GM12891 (cell line): ENCODE data around the gene KLHL20.

Experiments used
- PAX5 ChIP-seq: IDR thresholded peaks from 2 replicates; pipeline ENCODE4 v1.6.1; 2011; ENCODE audit warnings: low read length, moderate library complexity, mild to moderate bottlenecking; ENCODE audit not compliant: insufficient read depth, severe bottlenecking
- POLR2A ChIP-seq: IDR thresholded peaks from 2 replicates; pipeline ENCODE4 v1.6.1; 2011; ENCODE audit warnings: low read depth, low read length, control low read depth
- POLR2AphosphoS5 ChIP-seq: IDR thresholded peaks from 2 replicates; pipeline ENCODE4 v1.6.1; 2011; ENCODE audit warnings: low read depth, low read length, control low read depth
- SPI1 ChIP-seq: IDR thresholded peaks from 2 replicates; pipeline ENCODE4 v1.6.1; 2011; ENCODE audit warnings: low read depth, low read length, control low read depth
- TAF1 ChIP-seq: IDR thresholded peaks from 2 replicates; pipeline ENCODE4 v1.6.1; 2011; ENCODE audit warnings: low read depth, low read length, control low read depth

GRCh38 chr1:173779936-173780335 is 65.2 kb downstream of the KLHL20 start:
- TF ChIP-seq POLR2AphosphoS5 (no peak), POLR2A (no peak), TAF1 (no peak), SPI1 (no peak), PAX5 (no peak)
